GM21737 (cell line): ENCODE measurements around the gene RASSF6.
"Not testable (repeated sequence)": the region's sequence is repeated elsewhere in the genome, so short reads cannot be mapped to it uniquely, and the experiment has no call there.

Experiments used
- ATAC-seq: cut with Tn5 transposase; IDR thresholded peaks from one replicate; pipeline ENCODE4 v1.9.1; 2021; ENCODE audit warnings: mild to moderate bottlenecking, moderate library complexity; ENCODE audit not compliant: unreplicated experiment

The RASSF6 gene

GRCh38 chr4:73585345-73585744, 34.9 kb downstream of the RASSF6 start:
- no peak for ATAC-seq

GRCh38 chr4:73583666-73584065, 36.6 kb downstream of the RASSF6 start:
- no peak for ATAC-seq

- ATAC-seq, result no peak
Measured at GRCh38 chr4:73577371-73577770, 42.9 kb downstream of the RASSF6 start.

GRCh38 chr4:73576381-73576780, 43.9 kb downstream of the RASSF6 start:
- ATAC-seq, result no peak

GRCh38 chr4:73575660-73576059, 44.6 kb downstream of the RASSF6 start:
- ATAC-seq, result no peak

- peak; percentile 72 for ATAC-seq
Measured at GRCh38 chr4:73573794-73574528, 46.3 kb downstream of the RASSF6 start.

GRCh38 chr4:73550865-73551264, 69.4 kb downstream of the RASSF6 start:
- ATAC-seq, result not testable (repeated sequence)

GRCh38 chr4:73544620-73545019, 75.6 kb downstream of the RASSF6 start:
- ATAC-seq, result no peak

GRCh38 chr4:73541251-73541650, 79.0 kb downstream of the RASSF6 start:
- no peak for ATAC-seq

GRCh38 chr4:73540826-73541225, 79.4 kb downstream of the RASSF6 start:
- ATAC-seq, result no peak

GRCh38 chr4:73539386-73539785, 80.8 kb downstream of the RASSF6 start:
- ATAC-seq, result no peak

- ATAC-seq, result no peak
Measured at GRCh38 chr4:73538162-73538561, 82.1 kb downstream of the RASSF6 start.

- ATAC-seq, result no peak
Measured at GRCh38 chr4:73533515-73534422, 86.5 kb downstream of the RASSF6 start.

GRCh38 chr4:73528171-73528570, 92.1 kb downstream of the RASSF6 start:
- no peak for ATAC-seq

GRCh38 chr4:73527196-73527595, 93.0 kb downstream of the RASSF6 start:
- no peak for ATAC-seq

GRCh38 chr4:73525611-73526010, 94.6 kb downstream of the RASSF6 start:
- no peak for ATAC-seq

- no peak for ATAC-seq
Measured at GRCh38 chr4:73523126-73523525, 97.1 kb downstream of the RASSF6 start.
